ENCODE data around the gene SNX8. TPM values are rescaled to one million over a fixed set of nuclear protein-coding genes. Genes with fewer than 3 reads are reported as not detected.

Gene SNX8
- total and polyA plus RNA-seq, 9 of the 15 experiments (the other 6 are each of a cell fraction or from before 2014, with no cell fraction given): 2.7 to 51.6 (median 16.9) TPM

- TF ChIP-seq ZNF76 (CRISPR knock-in tag; IDR thresholded peaks at IDR 0.05; ENCODE audit: borderline replicate concordance): no peak
- no peak for TF ChIP-seq ZNF146 (CRISPR knock-in tag; IDR thresholded peaks at IDR 0.05; ENCODE audit: unreplicated experiment)
- peak; percentile 99 for TF ChIP-seq RBFOX2 (IDR thresholded peaks at IDR 0.05; ENCODE audit: low read depth, low read length)
- no peak for TF ChIP-seq FOXJ2 (tag; IDR thresholded peaks at IDR 0.05)
- TF ChIP-seq ZNF134 (CRISPR knock-in tag; conservative IDR thresholded peaks at IDR 0.05): no peak
- TF ChIP-seq ZNF311 (CRISPR knock-in tag; IDR thresholded peaks at IDR 0.05): no peak
- no peak for TF ChIP-seq FOXA1 (IDR thresholded peaks at IDR 0.05; ENCODE audit: borderline replicate concordance)
- no peak for TF ChIP-seq MEF2D (tag; conservative IDR thresholded peaks at IDR 0.05; ENCODE audit: low read depth)
- no peak for TF ChIP-seq BRCA1 (IDR thresholded peaks at IDR 0.05)
- TF ChIP-seq BRCA1 (CRISPR knock-in tag; IDR thresholded peaks at IDR 0.05): no peak
- TF ChIP-seq TAF1 (IDR thresholded peaks at IDR 0.05; ENCODE audit: control insufficient read depth, extremely low read depth, insufficient read depth, low read length, severe bottlenecking): peak; percentile 96
- TF ChIP-seq MYBL2 (IDR thresholded peaks at IDR 0.05; ENCODE audit: low read depth): no peak
- no peak for TF ChIP-seq MYBL2 (CRISPR knock-in tag; IDR thresholded peaks at IDR 0.05; ENCODE audit: borderline replicate concordance)
- TF ChIP-seq TBL1XR1 (IDR thresholded peaks at IDR 0.05; ENCODE audit: low read length in 2 of 2): no peak
- TF ChIP-seq, protein P1, sequence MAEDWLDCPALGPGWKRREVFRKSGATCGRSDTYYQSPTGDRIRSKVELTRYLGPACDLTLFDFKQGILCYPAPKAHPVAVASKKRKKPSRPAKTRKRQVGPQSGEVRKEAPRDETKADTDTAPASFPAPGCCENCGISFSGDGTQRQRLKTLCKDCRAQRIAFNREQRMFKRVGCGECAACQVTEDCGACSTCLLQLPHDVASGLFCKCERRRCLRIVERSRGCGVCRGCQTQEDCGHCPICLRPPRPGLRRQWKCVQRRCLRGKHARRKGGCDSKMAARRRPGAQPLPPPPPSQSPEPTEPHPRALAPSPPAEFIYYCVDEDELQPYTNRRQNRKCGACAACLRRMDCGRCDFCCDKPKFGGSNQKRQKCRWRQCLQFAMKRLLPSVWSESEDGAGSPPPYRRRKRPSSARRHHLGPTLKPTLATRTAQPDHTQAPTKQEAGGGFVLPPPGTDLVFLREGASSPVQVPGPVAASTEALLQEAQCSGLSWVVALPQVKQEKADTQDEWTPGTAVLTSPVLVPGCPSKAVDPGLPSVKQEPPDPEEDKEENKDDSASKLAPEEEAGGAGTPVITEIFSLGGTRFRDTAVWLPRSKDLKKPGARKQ (CRISPR knock-in tag; IDR thresholded peaks at IDR 0.05): no peak
- no peak for TF ChIP-seq ZNF668 (CRISPR knock-in tag; IDR thresholded peaks at IDR 0.05)
- no peak for TF ChIP-seq ZNF143 (CRISPR knock-in tag; IDR thresholded peaks at IDR 0.05)
- peak; percentile 80 for TF ChIP-seq MAZ (CRISPR knock-in tag; conservative IDR thresholded peaks at IDR 0.05 in 1 of 2, IDR thresholded peaks at IDR 0.05 in 1 of 2)
- TF ChIP-seq MED1 (CRISPR knock-in tag; IDR thresholded peaks at IDR 0.05; ENCODE audit: borderline replicate concordance): no peak
- TF ChIP-seq NFE2L1 (tag; IDR thresholded peaks at IDR 0.05; ENCODE audit: borderline replicate concordance, low read depth): no peak
- peak; percentile 93 for TF ChIP-seq GTF2E2 (tag; IDR thresholded peaks at IDR 0.05)
- TF ChIP-seq, protein P2, sequence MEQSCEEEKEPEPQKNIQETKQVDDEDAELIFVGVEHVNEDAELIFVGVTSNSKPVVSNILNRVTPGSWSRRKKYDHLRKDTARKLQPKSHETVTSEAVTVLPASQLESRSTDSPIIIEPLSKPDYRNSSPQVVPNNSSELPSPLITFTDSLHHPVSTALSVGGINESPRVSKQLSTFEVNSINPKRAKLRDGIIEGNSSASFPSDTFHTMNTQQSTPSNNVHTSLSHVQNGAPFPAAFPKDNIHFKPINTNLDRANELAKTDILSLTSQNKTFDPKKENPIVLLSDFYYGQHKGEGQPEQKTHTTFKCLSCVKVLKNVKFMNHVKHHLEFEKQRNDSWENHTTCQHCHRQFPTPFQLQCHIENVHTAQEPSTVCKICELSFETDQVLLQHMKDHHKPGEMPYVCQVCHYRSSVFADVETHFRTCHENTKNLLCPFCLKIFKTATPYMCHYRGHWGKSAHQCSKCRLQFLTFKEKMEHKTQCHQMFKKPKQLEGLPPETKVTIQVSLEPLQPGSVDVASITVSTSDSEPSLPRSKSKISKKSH (CRISPR knock-in tag; IDR thresholded peaks at IDR 0.05): no peak
- no peak for TF ChIP-seq EHMT2 (IDR thresholded peaks at IDR 0.05)
- TF ChIP-seq RBM17 (IDR thresholded peaks at IDR 0.05; ENCODE audit: borderline replicate concordance, low read depth, low read length): no peak
- TF ChIP-seq ZNF23 (CRISPR knock-in tag; IDR thresholded peaks at IDR 0.05): no peak
- no peak for TF ChIP-seq IRF2 (CRISPR knock-in tag; IDR thresholded peaks at IDR 0.05)
- TF ChIP-seq COPS2 (conservative IDR thresholded peaks at IDR 0.05): no peak
Measured at GRCh38 chr7:2241580-2242540, 72.4 kb downstream of the SNX8 start, which contains the start of the genes MRM2 and NUDT1 (continued).

All from K562 (cell line).